Measurements from ENCODE around the gene C20orf204.

C20orf204 gene

DNA sequence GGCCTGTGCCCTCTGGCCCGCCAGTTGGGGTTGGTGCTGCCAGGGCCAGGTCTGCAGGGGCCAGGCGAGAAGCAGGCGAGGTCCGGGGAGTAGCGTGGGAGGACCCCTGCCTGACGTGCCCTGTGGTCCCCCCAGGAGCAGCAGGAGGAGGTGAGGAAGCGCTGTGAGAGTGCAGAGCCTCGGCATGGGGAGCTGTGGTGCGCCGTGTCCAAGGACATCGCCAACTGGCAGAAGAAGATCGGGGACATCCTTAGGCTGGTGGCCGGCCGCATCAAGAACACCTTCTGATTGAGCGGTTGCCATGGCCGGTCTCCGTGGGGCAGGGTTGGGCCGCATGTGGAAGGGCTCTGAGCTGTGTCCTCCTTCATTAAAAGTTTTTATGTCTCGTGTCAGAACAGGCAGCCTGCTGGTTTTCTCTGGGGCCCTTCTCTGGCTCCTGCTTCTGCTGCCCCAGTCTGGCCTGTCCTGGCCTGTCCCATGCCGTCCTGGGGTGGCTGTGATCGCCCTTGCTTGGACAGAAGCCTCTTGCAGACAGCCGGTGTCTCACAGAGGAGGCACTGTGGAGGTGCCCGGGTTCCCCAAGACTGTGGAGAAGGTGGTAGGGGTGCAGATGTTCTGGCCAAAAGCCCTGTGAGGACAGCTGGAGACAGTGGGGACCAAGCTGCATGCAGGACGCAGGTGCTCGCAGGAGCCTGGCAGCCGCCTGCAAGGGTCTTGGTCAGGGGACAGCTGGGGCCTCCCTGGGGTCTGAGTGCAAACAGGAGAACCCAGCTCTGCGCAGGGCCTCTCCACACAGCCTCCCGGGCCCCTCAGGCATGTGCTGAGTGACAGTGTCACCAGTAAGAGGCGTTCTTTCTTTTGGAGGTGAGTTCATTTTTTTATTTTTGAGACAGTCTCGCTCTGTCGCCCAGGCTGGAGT, 3.0 kb upstream of the C20orf204 start:
- Mint-ChIP-seq H3K4me1 (peaks cover 51% of the 10 kb centered on the region), H3K9me3 (no peaks in the 10 kb centered on the region), H3K4me3 (no peak overlapping the region), H3K27me3 (no peaks in the 10 kb centered on the region), H3K36me3 (ENCODE audit: insufficient read depth) (peaks cover 41% of the 10 kb centered on the region), H3K27ac (ENCODE audit: low read depth) (no peak overlapping the region)
- ATAC-seq (replicated peaks; ENCODE audit: extremely low read depth, poor library complexity, severe bottlenecking) (no peak), DNase-seq (ENCODE audit: low spot score in 2 of 2) (no peak)

- Mint-ChIP-seq H3K4me3 (peak overlapping the region; percentile 70), H3K27ac (ENCODE audit: low read depth) (peak overlapping the region; percentile 77), H3K9me3 (no peaks in the 10 kb centered on the region), H3K4me1 (peaks cover 51% of the 10 kb centered on the region), H3K36me3 (ENCODE audit: insufficient read depth) (peaks cover 37% of the 10 kb centered on the region), H3K27me3 (no peaks in the 10 kb centered on the region)
- DNase-seq (ENCODE audit: low spot score in 2 of 2) (no peak), ATAC-seq (replicated peaks; ENCODE audit: extremely low read depth, poor library complexity, severe bottlenecking) (no peak)
These were observed 1.9 kb upstream of the C20orf204 start for GRCh38 chr20:64033981-64034493.

DNA sequence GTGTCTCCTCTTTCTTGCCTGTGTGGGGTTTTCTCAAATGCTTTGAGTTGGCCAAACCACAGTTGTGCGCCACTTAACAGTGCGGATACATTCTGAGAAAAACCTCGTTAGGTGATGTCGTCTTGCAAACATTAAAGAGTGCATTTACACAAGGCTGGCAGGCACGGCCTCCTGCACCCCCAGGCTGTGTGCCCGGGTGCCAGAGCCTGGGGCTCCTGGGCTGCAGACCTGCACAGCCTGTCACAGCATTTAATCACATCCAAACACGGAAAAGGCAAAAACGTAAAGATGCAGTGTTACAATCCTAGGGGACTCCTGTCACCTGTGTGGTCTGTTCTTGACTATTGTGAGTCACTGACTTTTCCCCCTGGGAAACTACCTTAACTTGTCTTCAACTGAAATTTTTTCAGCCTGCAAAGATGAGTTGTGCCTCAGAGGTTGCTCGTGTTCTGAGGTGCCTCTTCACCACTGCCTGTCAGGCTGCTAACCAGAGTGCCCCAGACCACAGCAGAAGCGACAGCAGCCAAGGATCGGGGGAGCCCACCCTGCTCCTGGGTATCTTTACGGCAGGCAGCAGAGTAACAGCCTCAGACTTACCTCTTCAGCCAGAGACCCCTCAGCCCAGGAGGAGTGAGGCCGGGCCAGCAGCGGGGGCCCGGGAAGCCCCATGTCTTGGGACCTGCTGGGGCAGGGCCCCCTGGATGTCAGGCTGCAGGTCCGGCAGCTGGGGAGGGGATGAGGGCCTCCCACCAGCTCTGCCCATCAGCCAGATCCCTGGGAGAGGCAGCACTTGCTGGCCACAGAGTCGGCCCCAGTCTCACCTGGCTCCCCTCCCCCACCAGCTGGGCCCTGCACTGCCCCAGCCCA, 683 bp upstream of the C20orf204 start:
- DNase-seq (ENCODE audit: low spot score in 2 of 2) (peak in 1 of 2 donors; percentile 41), ATAC-seq (replicated peaks; ENCODE audit: extremely low read depth, poor library complexity, severe bottlenecking) (peak; percentile 61)
- Mint-ChIP-seq H3K27me3 (no peaks in the 10 kb centered on the region), H3K4me3 (peak overlapping the region; percentile 70), H3K36me3 (ENCODE audit: insufficient read depth) (peaks cover 27% of the 10 kb centered on the region), H3K27ac (ENCODE audit: low read depth) (peak overlapping the region; percentile 77), H3K9me3 (no peaks in the 10 kb centered on the region), H3K4me1 (peaks cover 62% of the 10 kb centered on the region)

GRCh38 chr20:64036346-64037198, 590 bp downstream of the C20orf204 start:
- Mint-ChIP-seq H3K4me1 (peaks cover 62% of the 10 kb centered on the region), H3K4me3 (peak overlapping the region; percentile 73), H3K27ac (ENCODE audit: low read depth) (peak overlapping the region; percentile 29)

DNA sequence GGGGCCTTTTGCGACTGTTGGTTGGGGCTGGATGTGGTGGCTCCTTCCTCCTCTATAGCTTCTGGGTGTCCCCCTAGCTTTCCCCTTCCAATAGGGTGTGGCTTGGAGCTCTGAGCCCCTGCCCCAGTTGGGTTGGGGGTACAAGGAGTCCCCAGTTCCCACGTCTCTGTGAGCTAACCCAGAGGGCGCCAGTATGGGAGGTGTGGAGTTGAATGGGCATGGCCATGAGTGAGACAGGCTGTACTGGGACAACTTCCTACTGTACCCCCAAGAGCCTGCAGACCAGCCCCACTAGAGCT, 1.2 kb downstream of the C20orf204 start:
- Mint-ChIP-seq H3K9me3 (no peaks in the 10 kb centered on the region), H3K4me3 (peak overlapping the region; percentile 73), H3K4me1 (peaks cover 65% of the 10 kb centered on the region), H3K27me3 (no peaks in the 10 kb centered on the region), H3K36me3 (ENCODE audit: insufficient read depth) (peaks cover 20% of the 10 kb centered on the region), H3K27ac (ENCODE audit: low read depth) (peak overlapping the region; percentile 29)
- ATAC-seq (replicated peaks; ENCODE audit: extremely low read depth, poor library complexity, severe bottlenecking): no peak
- DNase-seq (ENCODE audit: low spot score in 2 of 2): no peak

More at GRCh38 chr20:64036346-64037198, 590 bp downstream of the C20orf204 start:
- Mint-ChIP-seq H3K27me3 (no peaks in the 10 kb centered on the region), H3K9me3 (no peaks in the 10 kb centered on the region), H3K36me3 (ENCODE audit: insufficient read depth) (peaks cover 20% of the 10 kb centered on the region)
- no peak for DNase-seq (ENCODE audit: low spot score in 2 of 2)
- no peak for ATAC-seq (replicated peaks; ENCODE audit: extremely low read depth, poor library complexity, severe bottlenecking)

GRCh38 chr20:64037498-64038213, 1.7 kb downstream of the C20orf204 start:
- Mint-ChIP-seq H3K9me3 (no peaks in the 10 kb centered on the region), H3K27me3 (no peaks in the 10 kb centered on the region), H3K27ac (ENCODE audit: low read depth) (no peak overlapping the region), H3K4me1 (peaks cover 63% of the 10 kb centered on the region), H3K4me3 (peak overlapping the region; percentile 73), H3K36me3 (ENCODE audit: insufficient read depth) (peaks cover 17% of the 10 kb centered on the region)
- DNase-seq (ENCODE audit: low spot score in 2 of 2) (no peak), ATAC-seq (replicated peaks; ENCODE audit: extremely low read depth, poor library complexity, severe bottlenecking) (no peak)

DNA sequence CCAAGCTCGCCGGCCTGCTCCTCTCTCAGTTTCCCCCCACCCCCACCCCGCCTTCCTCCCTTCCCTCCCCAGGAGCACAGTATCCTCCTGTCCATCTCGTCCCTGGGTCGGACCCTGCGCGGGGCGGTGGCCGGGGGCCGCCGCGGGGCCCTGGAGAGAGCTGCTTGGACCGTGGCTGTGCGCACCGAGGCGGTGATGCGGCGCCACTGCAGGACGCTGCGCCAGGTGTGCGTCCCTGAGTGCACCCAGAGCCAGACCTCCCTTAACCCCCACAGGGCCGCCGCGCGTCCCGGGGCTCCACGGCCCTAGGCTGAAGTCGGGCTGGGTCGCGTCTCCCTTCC, 2.2 kb downstream of the C20orf204 start:
- Mint-ChIP-seq H3K36me3 (ENCODE audit: insufficient read depth) (peaks cover 17% of the 10 kb centered on the region), H3K9me3 (no peaks in the 10 kb centered on the region), H3K4me3 (peak overlapping the region; percentile 73), H3K27me3 (no peaks in the 10 kb centered on the region), H3K4me1 (peaks cover 58% of the 10 kb centered on the region), H3K27ac (ENCODE audit: low read depth) (no peak overlapping the region)
- ATAC-seq (replicated peaks; ENCODE audit: extremely low read depth, poor library complexity, severe bottlenecking): peak; percentile 11
- DNase-seq (ENCODE audit: low spot score in 2 of 2): no peak

- DNase-seq (ENCODE audit: low spot score in 2 of 2): peak; percentile 64 to 68
- H3K4me3 Mint-ChIP-seq: peak overlapping the region; percentile 73
- H3K36me3 Mint-ChIP-seq (ENCODE audit: insufficient read depth): peaks cover 15% of the 10 kb centered on the region
- H3K4me1 Mint-ChIP-seq: peaks cover 56% of the 10 kb centered on the region
- no peak overlapping the region for H3K27ac Mint-ChIP-seq (ENCODE audit: low read depth)
- ATAC-seq (replicated peaks; ENCODE audit: extremely low read depth, poor library complexity, severe bottlenecking): peak; percentile 69
- no peaks in the 10 kb centered on the region for H3K9me3 Mint-ChIP-seq
- no peaks in the 10 kb centered on the region for H3K27me3 Mint-ChIP-seq
These were observed 2.7 kb downstream of the C20orf204 start for GRCh38 chr20:64038565-64039292.

DNA sequence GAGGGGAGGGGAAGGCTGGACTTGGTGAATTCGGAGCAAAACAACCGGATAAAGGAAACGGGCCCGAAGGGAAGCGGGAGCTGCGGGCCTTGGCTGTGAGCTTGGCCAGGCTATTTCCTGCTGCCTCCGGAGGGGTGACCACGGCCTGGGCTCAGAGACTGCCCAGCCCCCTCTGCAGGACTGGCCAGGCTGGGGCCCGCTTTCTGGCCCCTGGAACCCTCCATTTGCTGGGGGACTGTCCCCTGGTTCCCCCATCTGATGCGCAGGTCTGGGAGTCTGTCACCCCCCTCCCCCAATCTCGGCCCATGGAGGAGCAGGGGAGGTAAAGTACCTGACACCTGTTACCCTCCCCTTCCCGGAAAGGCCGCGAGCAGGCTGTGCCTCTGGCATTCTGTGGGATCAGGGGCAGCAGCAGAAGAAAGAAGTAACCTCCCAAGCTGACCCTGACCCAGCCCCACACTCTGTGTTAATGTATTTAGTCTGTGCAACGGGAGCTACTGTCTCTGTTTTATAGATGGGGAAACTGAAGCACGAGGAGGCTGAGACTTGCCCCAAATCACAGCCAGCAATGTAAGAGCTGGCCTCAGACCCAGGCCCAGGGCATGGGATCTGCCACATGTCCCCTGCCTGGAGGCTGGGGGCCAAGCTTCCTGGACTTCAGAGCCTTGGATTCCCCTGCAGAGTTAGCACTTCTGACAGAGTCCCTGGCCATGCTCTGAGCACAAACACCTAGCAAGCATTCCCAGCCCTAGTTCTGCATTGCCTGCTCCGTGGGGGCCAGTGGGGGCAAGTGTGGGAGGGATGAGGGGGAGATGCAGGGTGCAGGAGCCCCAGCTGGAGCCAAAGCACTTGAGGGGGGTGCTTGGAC, 3.5 kb downstream of the C20orf204 start:
- Mint-ChIP-seq H3K4me1 (peaks cover 48% of the 10 kb centered on the region), H3K27me3 (no peaks in the 10 kb centered on the region), H3K4me3 (peak overlapping the region; percentile 73), H3K27ac (ENCODE audit: low read depth) (peak overlapping the region; percentile 23), H3K36me3 (ENCODE audit: insufficient read depth) (peaks cover 14% of the 10 kb centered on the region), H3K9me3 (no peaks in the 10 kb centered on the region)
- DNase-seq (ENCODE audit: low spot score in 2 of 2): no peak
- ATAC-seq (replicated peaks; ENCODE audit: extremely low read depth, poor library complexity, severe bottlenecking): no peak

DNA sequence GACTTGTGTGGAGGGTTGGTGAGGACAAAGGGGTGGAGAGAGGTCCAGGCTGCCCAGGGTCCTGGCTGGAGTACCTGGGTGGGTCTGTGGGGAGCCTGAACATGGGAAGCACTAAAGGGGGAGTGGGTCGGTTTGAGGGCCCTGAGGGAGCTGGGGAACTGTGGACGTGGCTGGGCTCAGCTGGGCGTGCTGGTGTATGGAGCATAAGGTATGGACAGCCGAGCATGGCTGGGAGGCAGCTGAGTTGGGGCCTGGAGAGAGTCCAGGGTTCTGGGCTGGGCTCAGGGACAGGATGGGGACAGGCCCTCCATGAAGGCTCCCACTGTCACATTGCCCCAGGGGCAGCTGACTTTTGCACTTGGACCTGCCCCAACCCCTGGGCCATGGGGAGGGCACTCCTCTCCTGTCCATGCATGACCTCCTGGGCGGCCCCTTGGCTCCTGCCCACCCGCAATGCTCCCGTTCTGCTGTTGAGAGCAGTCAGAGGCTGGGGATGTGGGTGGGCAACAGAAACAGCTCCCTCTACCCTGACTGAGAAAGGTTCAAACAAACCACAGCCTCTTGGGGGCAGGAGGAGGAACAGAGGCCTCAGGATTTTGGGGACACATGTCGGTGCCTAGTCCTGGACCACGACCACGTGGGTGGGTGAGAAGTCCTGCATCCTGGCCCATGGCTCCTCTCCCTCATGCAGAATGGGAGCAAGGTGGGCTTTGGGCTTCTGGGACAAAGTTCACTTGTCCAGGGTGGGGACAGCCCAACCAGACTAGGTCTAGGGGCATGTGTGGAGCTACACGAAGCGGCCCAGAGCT, 4.5 kb downstream of the C20orf204 start:
- H3K36me3 Mint-ChIP-seq (ENCODE audit: insufficient read depth): peaks cover 11% of the 10 kb centered on the region
- no peaks in the 10 kb centered on the region for H3K9me3 Mint-ChIP-seq
- DNase-seq (ENCODE audit: low spot score in 2 of 2) (no peak), ATAC-seq (replicated peaks; ENCODE audit: extremely low read depth, poor library complexity, severe bottlenecking) (no peak)
- no peaks in the 10 kb centered on the region for H3K27me3 Mint-ChIP-seq
- H3K4me1 Mint-ChIP-seq: peaks cover 42% of the 10 kb centered on the region
- H3K27ac Mint-ChIP-seq (ENCODE audit: low read depth): peak overlapping the region; percentile 23
- H3K4me3 Mint-ChIP-seq: peak overlapping the region; percentile 73

Data from central memory CD8-positive, alpha-beta T cell (primary cell).